GM12874 (cell line): Measurements from ENCODE around the gene CAMK2G.

Experiments
- TF ChIP-seq, protein P1 (sequence below): IDR thresholded peaks from 2 replicates; pipeline ENCODE4 v1.5.1; 2011; ENCODE audit warnings: low read depth, mild to moderate bottlenecking, control low read depth, low read length, moderate library complexity; ENCODE audit not compliant: insufficient read depth

Gene CAMK2G

DNA sequence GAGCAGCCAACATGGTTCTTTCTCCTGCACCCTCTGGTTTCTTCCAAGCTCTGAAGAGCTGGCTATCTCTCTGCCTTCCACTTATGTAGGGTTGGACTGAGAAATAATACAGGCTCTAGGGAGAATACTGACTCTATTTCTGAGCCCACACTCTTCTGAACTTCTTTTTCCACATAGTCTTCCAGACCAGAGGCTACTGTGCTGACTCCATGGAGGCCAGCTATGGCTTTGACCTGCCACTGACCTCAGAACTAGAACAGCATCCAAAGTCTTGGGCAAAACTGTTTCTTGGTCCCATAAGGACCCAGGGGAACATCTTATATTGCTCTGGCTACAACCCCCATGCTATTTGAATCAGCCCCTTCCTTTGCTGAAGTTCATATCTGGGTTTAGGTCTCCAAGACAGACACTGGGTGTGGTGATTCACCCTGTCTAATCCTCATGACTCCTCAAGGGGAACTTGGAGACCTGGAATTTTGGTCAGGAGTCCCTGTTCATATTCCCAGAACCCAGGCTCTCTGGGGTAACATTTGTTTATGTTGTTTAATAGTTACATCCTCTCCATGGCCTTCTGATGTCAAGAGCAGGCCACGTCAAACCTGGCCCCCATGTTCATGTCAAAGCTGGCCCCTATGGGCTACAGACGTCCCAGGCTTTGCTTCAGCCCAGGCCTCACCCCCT is 24.5 kb upstream of the CAMK2G start:
- TF ChIP-seq, protein P1, sequence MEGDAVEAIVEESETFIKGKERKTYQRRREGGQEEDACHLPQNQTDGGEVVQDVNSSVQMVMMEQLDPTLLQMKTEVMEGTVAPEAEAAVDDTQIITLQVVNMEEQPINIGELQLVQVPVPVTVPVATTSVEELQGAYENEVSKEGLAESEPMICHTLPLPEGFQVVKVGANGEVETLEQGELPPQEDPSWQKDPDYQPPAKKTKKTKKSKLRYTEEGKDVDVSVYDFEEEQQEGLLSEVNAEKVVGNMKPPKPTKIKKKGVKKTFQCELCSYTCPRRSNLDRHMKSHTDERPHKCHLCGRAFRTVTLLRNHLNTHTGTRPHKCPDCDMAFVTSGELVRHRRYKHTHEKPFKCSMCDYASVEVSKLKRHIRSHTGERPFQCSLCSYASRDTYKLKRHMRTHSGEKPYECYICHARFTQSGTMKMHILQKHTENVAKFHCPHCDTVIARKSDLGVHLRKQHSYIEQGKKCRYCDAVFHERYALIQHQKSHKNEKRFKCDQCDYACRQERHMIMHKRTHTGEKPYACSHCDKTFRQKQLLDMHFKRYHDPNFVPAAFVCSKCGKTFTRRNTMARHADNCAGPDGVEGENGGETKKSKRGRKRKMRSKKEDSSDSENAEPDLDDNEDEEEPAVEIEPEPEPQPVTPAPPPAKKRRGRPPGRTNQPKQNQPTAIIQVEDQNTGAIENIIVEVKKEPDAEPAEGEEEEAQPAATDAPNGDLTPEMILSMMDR: no peak

DNA sequence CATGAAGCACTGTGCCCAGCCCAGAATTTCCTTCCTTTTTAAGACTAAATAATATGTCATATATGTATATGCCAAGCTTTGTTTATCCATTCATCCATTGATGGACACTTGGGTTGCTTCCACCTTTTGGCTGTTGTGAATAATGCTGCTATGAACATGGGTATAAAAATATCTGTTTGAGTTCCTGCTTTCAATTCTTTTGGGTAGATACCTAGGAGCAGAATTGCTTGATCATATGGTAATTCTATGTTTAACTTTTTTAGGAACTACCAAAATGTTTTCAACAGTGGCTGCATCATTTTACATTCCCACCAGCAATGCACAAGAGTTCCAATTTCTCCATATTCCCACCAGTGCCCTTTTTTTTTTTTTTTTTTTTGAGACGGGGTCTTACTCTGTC is 23.3 kb upstream of the CAMK2G start:
- TF ChIP-seq, protein P1: no peak

DNA sequence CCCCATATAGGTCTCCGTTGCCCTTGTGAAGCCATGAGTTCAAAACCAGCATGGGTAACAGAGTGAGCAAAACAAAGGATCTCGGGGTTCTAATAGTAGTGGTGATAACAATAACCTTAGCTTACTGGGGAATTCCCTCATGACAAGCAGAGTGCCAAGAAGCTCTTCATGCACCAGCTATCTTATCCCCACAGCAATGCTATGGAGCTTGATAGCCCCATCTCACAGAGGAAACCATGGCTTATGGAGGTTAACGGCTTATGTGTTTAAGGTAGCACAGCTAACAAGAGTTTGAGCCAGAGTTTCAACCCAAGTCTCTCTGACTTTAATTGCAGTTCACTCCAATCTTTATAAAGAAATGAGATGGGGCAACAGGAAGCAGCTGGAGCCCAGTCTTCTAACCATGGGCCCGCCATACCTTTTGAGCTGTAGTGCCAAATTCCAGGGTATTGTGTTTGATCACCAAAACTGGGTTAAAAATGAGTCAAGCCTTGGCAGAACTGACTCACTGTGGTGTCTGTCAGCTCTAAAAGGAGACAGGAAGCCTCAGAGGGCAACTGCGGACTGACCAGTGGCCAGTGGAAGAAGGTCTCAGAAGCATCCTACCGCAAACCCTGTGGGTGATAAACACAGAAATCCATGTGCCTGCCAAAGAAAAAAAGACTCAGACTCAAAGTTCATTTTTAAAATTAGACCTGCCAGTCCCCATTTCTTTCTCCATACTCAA is 20.1 kb upstream of the CAMK2G start:
- TF ChIP-seq, protein P1: no peak

DNA sequence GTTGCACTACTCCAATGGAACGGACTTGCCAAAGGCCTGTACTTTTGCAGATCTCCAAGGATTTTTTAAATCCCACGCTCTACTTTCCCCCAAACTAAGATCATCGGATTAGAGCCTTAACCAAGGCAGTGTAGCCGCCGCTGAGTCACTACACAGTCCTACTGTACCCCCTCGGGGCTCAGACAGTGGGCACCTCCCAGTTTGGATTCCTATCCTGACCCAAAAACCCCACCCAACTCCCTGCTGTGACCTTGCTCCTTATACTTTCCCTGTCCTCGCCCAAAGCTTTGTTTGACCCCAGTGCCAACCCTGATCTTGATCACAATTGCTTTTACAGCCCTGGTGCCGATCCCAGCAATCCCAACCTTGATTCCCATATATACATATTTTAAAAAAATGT is 19.1 kb upstream of the CAMK2G start:
- TF ChIP-seq, protein P1: no peak

DNA sequence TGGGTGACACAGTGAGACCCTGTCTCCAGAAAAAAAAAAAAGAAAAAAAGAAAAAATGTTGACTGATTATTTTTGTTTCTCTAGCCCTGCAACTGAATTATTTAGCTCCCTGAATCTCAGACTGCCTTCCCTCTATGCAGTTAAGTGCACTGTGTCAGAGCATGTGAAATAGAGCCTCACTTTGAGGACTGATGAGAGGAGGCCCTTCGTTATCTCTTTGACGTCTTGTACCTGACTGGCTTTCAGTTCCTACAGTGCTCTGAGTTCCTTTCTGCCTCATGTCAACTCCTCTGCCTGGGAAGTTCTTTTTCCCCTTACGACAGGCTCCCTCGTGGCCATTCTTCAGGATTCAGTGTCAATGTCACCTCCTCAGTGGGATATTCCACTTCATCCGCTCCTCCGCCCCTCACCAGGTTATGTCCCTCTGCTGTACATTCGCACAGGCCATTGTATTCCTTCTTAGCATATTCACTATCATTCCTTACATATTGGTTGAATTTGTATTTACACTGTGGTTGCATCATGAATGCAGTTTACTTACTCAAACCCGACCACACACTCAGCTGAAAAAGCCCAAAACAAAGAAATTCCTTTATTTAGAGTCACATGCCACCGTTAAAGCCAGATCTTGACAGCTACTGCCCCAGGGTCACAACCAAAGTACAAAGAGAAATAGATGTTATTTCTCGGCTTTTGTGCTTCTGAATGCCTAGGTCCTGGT is 18.1 kb upstream of the CAMK2G start:
- TF ChIP-seq, protein P1: no peak

DNA sequence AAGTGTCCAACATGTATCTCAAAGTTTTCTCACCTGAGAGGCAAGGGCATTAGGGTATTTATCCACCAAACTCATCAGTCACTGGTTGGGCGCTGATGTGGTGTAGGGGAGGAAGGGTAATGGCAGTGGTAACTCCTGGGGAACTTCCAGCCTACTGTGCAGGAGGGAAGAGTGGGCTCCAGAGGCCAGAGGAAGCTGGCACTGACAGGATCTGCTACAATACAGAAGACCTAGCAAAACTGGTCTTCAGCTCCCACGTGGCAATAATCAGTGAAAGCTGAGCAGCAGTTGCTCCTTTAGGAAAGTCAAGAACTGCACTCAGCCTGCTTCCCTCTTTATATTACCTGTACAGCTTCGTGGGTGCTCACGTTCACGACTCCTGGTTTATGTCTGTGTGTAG is 17.2 kb upstream of the CAMK2G start:
- TF ChIP-seq, protein P1: no peak

DNA sequence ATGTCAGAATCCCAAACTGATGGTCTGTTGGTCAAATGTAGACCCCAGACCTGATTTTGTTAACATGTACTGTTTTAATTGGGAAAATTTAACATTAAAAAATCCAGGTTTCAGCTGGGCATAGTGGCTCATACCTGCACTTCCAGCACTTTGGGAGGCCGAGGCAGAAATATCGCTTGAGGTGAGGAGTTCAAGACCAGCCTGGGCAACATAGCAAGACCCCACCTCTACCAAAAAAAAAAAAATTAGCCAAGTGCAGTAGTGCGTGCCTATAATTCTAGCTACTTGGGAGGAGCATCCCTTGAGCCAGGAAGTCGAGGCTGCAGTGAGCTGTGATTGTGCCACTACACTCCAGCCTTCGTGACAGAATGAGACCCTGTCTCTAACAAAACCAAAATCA is 15.9 kb upstream of the CAMK2G start:
- TF ChIP-seq, protein P1: no peak
